Activated CD4-positive, alpha-beta T cell treated with anti-CD3 and anti-CD28 coated beads for 4 hours (primary cell): ENCODE data around the gene SPATA31D3.
"Not testable (repeated sequence)": the region's sequence is repeated elsewhere in the genome, so short reads cannot be mapped to it uniquely, and the experiment has no call there.

Experiments
- DNase-seq, 2 donors: peaks; one replicate each; pipeline ENCODE4 v3.0.0-alpha.2; 2020

SPATA31D3 gene

DNA sequence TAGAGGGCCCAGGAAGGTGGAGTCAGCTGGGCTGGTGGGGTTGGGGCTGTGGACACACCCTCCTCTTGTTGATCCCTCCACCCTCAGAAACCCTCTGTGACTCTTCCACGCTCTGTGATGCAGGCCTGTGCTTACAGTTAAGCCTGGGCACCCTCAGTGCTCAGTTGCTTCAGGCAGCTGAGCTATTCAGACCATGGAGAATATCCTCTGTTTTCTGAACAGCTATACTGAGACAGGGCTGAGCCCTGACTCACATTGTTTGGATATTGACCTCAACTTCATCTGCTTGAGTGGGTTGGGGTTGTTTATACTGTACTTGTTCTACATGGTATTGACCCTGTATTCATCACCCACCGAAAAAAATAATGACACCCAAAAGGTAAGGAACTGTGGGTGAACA is at the start of gene SPATA31D3:
Gene SPATA31D3, plus strand, starts transcription at position 108 of the 400 bp plus-strand sequence. Its CDS starts 86 bp downstream, at position 194.
- not testable (repeated sequence) for DNase-seq

DNA sequence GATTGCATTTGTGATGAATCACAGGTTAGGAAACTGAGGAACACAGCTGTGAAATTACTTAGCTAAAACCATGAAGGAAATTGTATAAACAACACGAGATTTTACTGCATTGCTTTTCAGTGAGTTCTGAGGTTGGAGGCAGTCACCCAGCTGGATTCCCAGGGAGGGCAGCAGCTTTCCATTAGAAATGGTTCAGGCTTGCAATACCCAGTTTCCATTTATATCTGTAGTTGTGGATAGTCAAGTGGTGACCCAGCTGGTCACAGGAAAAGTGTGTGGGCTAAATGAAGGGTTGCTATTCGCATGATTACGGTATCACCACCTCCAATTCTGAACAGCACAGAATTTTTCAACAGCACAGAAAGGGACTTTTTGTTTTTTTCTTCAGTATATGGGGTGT is 49.4 kb upstream of the SPATA31D3 start:
- DNase-seq, result no peak

DNA sequence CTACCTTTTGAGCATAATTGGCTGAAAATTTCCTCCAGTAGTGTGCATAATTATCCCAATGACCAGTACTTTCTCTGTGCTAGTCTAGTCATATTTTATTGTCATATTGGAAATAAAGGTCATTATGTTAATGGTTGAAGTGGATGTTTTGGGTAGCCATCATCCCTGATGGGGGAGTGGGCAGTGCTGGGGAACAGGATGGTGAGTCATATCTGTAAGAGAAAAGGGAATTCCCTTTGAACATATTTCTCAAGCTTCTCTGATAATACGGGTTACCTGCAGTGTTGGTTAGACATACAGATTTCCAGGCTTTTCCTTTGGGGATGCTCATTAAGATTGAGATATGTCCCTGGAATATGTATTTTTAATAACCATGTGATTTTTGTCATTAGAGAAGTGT is 48.4 kb upstream of the SPATA31D3 start:
- no peak for DNase-seq

DNA sequence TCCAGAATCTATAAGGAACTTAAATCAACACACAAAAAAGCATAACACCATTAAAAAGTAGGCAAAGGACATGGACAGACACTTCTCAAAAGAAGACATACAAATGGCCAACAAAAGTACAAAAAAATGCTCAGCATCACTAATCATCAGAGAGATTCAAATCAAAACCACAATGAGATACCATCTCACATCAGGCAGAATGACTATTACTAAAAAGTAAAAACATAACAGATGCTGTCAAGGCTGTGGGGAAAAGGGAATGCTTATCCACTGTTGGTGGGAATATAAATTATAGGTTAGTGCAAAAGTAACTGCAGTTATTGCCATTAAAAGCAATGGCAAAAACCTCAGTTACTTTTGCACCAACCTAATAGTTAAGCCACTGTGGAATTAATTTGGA is 47.2 kb upstream of the SPATA31D3 start:
- no peak for DNase-seq

DNA sequence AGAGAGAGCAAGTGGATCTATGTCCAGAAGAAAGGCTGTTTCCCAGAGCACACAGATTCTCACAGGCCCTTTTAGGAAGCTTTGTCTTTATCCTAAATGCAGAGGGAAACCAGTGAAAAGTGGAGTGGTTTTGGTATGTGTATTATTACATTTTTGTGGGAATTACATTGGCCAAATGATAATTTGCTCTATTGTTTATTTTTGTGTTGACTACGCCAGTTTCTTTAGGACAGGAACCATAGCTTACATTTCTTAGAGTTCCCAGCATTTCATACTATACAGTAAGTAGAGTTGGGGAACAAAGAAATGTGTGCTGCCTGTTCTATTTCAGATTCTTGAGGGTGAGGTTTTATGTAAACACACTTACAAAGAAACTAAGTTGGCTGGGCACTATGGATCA is 44.4 kb upstream of the SPATA31D3 start:
- DNase-seq, result no peak

DNA sequence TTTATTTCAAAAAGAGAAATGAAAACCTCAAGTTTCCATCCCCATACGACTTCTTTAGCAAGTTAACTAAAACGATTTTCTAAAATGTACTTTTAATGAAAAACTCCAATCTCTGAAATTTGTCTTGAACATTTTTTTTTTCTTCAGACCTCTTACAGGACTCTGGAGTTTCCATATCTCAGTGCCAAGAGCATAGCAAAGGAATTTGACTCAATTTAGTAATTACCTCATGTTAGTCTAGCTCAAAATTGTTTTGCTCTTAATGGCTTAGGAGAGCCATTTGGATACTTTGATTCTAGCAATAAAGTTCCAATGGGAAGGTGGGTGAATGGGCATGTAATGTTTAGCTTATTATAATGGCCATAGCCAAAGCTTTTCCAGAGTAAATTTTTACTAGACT is 41.1 kb upstream of the SPATA31D3 start:
- no peak for DNase-seq

DNA sequence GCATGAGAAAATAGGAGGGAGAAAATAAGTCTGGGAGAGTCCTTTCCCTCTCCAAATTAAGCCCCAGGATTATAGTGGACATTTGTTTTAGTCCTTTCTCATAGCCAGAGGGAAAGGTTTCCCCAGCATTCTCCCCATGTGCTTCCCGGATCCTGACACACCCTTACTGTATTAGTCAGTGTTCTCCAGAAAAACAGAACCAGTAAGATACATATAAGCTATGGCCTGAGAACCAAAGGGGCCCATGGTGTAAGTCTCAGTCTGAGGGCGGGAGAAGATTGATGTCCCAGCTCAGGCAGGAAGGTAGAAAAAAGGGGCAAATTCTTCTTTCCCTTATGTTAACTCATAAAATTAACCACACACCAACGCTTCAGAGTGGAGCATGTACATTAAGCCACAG is 40.7 kb upstream of the SPATA31D3 start:
- no peak for DNase-seq

DNA sequence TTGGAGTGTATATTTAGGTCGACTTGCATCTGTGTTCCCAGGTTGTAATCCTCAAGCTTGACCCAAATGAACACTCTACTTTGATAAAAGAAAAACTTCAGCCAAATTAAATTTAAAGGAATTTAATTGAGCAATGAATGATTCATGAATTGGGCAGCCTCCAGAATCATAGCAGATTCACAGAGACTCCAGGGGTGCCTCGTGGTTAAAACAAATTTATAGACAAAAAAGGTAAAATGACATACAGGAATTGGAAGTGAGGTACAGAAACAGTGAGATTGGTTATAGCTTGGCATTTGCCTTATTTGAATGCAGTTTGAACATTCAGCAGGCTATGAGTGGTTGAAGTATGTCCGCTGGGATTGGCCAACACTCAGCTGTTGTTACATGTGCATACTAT is 36.6 kb upstream of the SPATA31D3 start:
- no peak for DNase-seq

DNA sequence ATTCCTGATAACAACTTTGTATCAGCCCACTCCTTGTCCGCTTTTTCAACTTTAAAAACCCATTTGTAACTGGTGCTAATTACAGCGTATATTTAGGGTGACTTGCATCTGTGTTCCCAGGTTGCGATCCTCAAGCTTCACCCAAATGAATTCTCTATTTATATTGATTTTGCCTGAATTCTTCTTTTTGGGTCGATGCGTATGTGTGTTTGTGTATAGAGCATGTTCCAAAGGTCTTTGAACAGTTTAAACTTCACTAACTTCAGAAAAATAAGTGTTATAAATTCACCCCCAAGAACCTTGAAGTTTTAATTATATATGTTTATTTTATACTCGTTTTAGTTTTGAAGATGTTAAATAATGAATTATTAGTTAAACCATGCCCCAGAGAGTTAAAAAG is 31.2 kb upstream of the SPATA31D3 start:
- no peak for DNase-seq

DNA sequence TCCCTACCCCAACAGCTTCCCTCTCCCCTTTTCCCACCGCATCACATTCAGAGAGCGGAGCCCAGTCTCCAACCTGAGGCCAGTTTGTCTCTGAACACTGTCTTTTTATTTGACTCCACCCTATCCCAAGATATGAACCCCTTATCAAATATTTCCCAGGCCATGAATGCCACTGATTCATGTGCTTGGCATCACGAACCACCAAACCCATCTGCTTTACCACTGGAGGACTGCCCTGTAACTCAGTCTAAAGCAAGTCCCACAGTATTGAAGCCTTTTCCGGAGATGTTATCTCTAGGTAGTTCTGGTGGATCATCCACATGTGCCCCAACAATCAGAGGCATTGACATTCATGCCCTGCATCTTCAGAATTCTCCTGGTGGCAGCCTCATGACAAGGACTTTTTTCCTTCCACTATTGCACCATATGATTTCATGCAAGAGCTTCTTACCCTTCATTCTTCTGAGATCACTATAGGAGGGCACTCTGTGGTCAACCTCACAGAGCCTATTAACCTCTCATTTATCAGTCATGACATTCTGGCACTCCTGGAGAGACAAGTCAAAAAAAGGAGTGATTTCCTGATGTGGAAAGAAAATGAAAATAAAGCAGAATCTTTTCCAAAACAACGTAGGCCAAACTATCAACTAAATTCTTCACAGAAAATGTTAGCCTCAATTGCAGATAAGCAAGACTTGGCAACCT is 27.3 kb upstream of the SPATA31D3 start:
- DNase-seq, result no peak

DNA sequence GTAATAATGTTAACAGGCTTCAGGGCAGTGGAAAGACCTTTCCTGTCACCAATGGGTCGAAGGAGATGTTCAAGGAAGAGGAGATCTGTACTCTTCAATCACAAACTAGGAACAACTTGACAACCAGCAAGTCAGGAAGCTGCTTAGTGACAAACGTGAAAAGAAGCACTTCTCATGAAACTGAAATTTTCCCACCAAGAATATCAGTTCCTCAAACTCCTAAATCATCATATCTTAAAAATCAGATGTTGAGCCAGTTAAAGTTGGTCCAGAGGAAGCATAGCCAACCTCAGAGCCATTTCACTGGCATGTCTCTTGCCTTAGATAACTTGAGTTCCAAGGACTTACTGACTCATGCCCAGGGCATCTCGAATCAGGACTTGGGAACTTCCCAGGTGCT is 24.8 kb upstream of the SPATA31D3 start:
- DNase-seq, result not testable (repeated sequence)

DNA sequence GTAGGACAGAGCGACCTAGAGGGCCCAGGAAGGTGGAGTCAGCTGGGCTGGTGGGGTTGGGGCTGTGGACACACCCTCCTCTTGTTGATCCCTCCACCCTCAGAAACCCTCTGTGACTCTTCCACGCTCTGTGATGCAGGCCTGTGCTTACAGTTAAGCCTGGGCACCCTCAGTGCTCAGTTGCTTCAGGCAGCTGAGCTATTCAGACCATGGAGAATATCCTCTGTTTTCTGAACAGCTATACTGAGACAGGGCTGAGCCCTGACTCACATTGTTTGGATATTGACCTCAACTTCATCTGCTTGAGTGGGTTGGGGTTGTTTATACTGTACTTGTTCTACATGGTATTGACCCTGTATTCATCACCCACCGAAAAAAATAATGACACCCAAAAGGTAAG is 15.0 kb upstream of the SPATA31D3 start, which contains the start of gene SPATA31D4:
Gene SPATA31D4, plus strand, starts transcription at position 124 of the 400 bp plus-strand sequence. Its CDS starts 86 bp downstream, at position 210.
- not testable (repeated sequence) for DNase-seq

DNA sequence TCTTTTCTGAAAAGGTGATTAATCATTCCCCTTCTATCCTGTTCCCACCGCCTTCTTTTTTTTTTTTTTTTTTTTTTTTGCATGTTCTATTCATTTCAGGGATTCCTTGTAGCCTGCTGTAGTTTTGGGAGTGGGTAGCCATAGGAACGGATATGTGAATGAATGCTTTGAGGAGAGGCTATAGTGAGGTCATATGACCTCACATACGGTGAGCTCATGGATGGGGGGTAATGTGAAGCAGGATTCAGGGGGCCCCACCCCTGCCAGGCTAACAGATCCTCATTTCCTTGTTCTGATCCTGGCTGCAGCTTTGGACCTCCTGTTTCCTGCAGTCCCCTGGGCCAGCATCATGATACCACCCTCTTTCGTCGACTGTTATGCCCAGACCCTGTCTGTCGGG is 13.2 kb upstream of the SPATA31D3 start:
- not testable (repeated sequence) for DNase-seq

DNA sequence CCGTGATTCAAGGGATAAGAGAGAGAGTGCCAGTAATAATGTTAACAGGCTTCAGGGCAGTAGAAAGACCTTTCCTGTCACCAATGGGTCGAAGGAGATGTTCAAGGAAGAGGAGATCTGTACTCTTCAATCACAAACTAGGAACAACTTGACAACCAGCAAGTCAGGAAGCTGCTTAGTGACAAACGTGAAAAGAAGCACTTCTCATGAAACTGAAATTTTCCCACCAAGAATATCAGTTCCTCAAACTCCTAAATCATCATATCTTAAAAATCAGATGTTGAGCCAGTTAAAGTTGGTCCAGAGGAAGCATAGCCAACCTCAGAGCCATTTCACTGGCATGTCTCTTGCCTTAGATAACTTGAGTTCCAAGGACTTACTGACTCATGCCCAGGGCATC is 9.8 kb upstream of the SPATA31D3 start:
- not testable (repeated sequence) for DNase-seq

DNA sequence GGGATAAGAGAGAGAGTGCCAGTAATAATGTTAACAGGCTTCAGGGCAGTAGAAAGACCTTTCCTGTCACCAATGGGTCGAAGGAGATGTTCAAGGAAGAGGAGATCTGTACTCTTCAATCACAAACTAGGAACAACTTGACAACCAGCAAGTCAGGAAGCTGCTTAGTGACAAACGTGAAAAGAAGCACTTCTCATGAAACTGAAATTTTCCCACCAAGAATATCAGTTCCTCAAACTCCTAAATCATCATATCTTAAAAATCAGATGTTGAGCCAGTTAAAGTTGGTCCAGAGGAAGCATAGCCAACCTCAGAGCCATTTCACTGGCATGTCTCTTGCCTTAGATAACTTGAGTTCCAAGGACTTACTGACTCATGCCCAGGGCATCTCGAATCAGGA is 5.3 kb downstream of the SPATA31D3 start:
- DNase-seq, result not testable (repeated sequence)

DNA sequence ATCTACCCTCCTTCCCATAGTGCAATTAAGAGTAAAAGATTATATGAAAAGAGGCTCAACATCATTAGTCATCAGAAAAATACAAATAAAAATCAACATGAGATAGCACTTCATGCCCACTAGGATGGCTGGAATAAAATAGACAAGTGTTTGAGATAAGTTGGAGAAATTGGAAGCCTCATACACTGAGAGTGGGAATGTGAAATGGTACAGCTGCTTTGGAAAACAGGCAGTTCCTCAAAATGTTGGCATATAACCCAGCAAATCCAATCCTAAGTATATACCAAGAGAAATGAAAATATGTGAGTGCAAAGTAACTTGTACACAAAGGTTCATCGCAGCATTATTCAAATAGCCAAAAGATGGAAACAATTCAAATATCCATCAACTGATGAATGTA is 9.8 kb downstream of the SPATA31D3 start:
- DNase-seq, result no peak

DNA sequence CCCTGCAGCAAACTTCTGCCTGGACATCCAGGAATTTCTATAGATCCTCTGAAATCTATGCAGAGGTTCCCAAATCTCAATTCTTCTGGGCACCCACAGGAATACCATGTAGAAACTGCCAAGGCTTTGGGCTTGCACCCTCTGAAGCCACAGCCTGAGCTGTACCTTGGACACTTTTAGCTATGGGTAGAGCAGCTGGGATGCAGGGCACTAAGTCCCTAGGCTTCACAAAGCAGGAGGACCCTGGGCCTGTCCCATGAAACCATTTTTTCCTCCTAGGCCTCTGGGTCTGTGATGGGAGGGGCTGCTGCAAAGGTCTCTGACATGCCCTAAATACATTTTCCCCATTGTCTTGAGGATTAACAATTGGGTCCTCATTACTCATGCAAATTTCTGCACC is 12.3 kb downstream of the SPATA31D3 start:
- no peak for DNase-seq

DNA sequence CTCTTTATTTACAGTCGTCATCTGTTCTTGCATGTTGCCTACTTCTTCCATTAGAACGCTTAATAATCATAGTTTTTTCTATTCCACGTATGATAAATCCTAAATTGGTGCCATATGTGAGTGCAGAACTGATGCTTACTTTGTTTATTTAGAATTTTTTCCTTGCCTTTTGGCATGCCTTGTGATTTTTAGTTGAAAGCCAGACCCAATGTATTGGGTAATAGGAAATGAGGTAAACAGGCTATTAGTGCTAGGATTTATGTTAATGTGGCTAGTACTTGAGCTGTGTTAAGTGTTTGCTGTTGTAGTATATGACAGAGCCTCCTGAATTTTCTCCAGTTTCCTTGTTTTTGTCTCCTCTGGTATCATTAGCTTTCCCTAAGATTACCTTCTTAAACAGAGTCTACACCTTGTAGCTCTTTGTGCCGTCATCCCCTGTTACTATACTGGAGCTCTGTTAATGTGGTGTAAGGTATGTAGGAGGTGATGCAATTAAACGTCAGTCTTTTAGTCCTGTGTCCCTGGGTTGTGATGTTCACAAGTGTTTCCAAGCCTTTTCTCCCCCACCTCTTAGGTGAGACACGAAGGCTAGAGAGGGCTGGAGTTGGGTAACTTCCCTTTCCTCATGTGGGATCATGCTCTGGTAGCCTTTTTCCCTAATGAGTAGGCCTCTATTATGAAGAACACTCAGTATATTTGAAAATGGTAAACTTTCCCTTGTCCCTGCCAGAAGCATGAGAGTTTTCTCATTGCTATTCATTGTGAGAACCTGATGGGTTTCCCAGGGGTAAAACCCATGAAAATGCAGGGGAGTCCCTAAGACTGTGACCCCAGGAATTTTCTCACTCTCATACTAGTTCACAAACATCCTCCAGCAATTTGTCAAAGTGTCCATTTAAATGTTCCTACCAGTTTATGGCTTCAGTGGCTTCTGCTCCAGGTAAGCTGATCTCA is 21.2 kb downstream of the SPATA31D3 start:
- no peak for DNase-seq

DNA sequence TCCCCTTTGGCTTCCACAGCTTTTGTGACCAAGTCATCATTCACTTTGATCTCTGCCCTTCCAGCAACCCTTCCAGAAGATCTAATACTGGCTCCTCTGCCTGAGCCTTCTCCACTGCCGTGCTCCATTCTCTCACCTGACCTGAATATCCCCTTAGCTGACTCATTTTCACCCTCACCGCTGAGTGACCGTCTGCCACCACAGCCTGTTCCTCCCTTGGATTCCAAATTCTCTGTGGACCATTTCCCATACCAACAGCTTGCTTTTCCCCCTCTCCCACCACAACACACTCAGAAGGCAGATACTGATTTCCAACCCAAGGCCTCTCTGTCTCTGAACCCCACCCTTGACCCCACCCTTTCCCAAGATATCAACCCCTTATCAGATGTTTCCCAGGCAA is 24.7 kb downstream of the SPATA31D3 start:
- DNase-seq, result no peak

DNA sequence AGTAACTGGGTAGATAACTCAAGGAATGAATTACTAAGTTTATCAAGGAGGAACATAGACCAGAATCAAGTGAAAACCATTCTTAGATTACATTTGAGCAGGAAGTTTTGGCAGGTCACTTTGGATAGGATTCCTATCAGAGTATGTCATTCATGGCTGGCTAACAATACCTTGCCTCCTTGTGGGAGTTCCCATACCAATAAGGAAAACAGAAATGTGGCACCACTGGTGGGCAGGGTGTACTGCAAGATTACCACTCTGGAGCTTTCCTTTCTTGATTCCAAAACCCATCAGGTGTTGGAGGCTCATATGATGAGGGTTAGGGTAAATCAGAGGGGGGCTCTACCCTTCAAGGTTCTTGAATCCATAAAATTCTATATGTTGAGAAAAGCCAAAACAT is 26.7 kb downstream of the SPATA31D3 start:
- no peak for DNase-seq

DNA sequence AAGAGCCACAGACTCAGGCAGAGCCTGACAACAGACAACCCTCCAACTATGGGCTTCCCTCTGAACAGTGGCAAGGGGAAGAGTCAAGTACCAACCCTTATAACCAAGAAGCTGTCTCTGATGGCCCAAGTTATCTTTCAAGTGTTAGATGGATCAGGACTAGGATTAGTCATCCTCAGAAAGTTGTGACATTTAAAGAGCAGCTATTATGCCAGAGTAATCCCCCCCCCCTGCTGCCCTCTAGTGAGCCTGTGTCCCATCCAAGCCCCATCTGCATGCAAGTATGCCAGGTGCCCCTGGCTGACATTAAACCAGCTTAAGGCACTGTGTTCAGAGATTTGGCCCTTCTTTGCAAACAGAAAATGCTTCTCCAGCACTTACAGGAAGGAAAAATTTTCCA is 28.4 kb downstream of the SPATA31D3 start:
- no peak for DNase-seq

DNA sequence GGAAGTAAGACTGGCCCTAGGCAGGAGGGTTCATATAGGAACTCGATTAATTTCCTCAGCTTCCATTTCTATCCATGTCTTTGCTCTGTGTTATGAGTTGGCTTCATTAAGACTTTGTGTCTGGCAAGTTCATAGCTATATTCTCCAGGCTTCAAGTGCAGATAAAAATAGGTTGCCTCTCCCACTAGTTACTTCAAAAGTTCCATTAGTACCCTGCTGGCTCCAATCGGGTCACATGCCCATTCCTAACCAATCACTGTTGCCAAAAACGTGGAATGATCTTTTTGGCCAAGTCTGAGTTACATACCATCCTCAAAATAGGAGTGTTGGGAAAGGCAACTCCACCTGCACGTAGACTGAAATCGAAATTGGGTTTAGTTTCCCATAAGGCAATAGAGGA is 31.5 kb downstream of the SPATA31D3 start:
- no peak for DNase-seq

DNA sequence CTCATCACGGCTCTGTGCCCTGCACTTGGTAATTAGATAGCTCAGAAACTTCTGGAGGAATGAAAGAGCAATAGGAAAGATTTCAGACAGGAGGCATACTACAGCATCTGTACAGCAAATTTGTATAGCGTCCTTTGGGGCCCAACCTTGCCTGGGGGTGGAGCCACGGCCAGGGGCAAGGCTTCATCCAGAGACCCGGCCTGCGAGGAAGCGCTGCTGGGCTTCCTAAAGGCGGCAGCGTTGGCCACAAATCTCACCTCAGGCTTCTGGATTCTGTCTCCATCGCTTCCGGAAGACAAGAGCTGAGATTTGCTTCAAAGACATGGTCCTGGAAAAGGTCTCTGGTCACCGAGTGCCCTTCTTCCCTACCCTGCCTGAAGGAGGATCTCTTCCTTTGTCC is 33.1 kb downstream of the SPATA31D3 start:
- DNase-seq, result no peak

DNA sequence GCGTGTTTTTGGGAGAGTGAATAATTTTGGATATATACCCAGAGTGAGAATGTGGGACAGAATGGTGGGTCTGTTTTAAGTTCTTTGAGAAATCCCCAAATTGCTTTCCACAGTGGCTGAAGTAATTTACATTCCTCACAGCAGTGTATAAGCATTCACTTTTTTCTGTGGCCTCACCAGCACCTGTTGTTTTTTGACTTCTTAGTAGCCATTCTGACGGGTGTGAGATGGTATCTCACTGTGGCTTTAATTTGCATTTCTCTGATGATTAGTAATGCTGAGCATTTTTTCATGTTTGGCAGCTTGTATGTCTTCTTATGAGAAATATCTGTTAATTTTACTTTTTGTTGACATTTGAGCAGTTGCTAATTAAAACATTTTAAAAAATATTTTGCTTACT is 35.9 kb downstream of the SPATA31D3 start:
- DNase-seq, result no peak
